ENCODE measurements around the gene UBE2E2. TPM values are rescaled to one million over a fixed set of nuclear protein-coding genes. Genes with fewer than 3 reads are reported as not detected.

UBE2E2 gene
- total RNA-seq, 1 donor from 2014 or later, result 24.2 TPM

GRCh38 chr3:23430781-23431398 is 227.8 kb downstream of the UBE2E2 start:
- peaks cover 8% of the 10 kb centered on the region for H3K4me1 Mint-ChIP-seq
- H3K27me3 Mint-ChIP-seq (ENCODE audit: low read depth), result no peaks in the 10 kb centered on the region
- no peaks in the 10 kb centered on the region for H3K36me3 Mint-ChIP-seq (ENCODE audit: low read depth)
- H3K27ac Mint-ChIP-seq (ENCODE audit: unreplicated experiment), result peak overlapping the region; percentile 44
- DNase-seq (ENCODE audit: low read depth, low spot score), result no peak
- no peak for TF ChIP-seq CTCF (conservative IDR thresholded peaks at IDR 0.05)
- no peaks in the 10 kb centered on the region for H3K9me3 Mint-ChIP-seq
- H3K4me3 Mint-ChIP-seq, result no peak overlapping the region

GRCh38 chr3:23431764-23432163 is 228.6 kb downstream of the UBE2E2 start:
- no peaks in the 10 kb centered on the region for H3K9me3 Mint-ChIP-seq
- DNase-seq (ENCODE audit: low read depth, low spot score), result no peak
- no peak overlapping the region for H3K27ac Mint-ChIP-seq (ENCODE audit: unreplicated experiment)
- H3K36me3 Mint-ChIP-seq (ENCODE audit: low read depth), result no peaks in the 10 kb centered on the region
- no peak for TF ChIP-seq CTCF (conservative IDR thresholded peaks at IDR 0.05)
- no peak overlapping the region for H3K4me3 Mint-ChIP-seq
- H3K27me3 Mint-ChIP-seq (ENCODE audit: low read depth), result no peaks in the 10 kb centered on the region
- peaks cover 8% of the 10 kb centered on the region for H3K4me1 Mint-ChIP-seq

DNA sequence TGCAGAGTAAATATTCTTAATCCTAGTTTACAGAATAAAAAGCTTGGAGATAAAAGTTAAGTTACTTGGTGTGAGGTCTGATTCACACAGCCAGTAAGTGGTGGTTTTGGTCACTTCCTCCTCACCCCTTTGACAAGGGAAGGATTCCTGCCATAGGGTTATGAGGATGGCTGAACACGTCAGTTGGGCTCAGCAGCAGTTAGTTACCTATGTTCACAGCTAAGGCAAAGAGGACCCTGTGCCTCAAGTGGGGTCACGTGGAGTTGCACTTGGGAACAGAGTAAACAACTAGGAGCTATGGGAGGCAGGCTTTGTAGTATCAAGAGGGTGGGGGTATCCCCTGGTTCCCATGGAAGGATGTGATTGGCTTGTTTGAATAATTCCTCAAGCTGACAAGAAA is 232.2 kb downstream of the UBE2E2 start:
- DNase-seq (ENCODE audit: low read depth, low spot score), result no peak
- no peak overlapping the region for H3K4me3 Mint-ChIP-seq
- peaks cover 15% of the 10 kb centered on the region for H3K4me1 Mint-ChIP-seq
- no peaks in the 10 kb centered on the region for H3K36me3 Mint-ChIP-seq (ENCODE audit: low read depth)
- H3K9me3 Mint-ChIP-seq, result no peaks in the 10 kb centered on the region
- no peaks in the 10 kb centered on the region for H3K27me3 Mint-ChIP-seq (ENCODE audit: low read depth)
- no peak for TF ChIP-seq CTCF (conservative IDR thresholded peaks at IDR 0.05)
- peak overlapping the region; percentile 52 for H3K27ac Mint-ChIP-seq (ENCODE audit: unreplicated experiment)

- Mint-ChIP-seq H3K36me3 (ENCODE audit: low read depth) (no peaks in the 10 kb centered on the region), H3K27ac (ENCODE audit: unreplicated experiment) (no peak overlapping the region), H3K4me3 (no peak overlapping the region), H3K27me3 (ENCODE audit: low read depth) (no peaks in the 10 kb centered on the region), H3K4me1 (peaks cover 15% of the 10 kb centered on the region), H3K9me3 (no peaks in the 10 kb centered on the region)
- no peak for DNase-seq (ENCODE audit: low read depth, low spot score)
- no peak for TF ChIP-seq CTCF (conservative IDR thresholded peaks at IDR 0.05)
These were observed 232.8 kb downstream of the UBE2E2 start for GRCh38 chr3:23435904-23436303.

- Mint-ChIP-seq H3K4me3 (no peak overlapping the region), H3K4me1 (peaks cover 11% of the 10 kb centered on the region), H3K27ac (ENCODE audit: unreplicated experiment) (no peak overlapping the region), H3K27me3 (ENCODE audit: low read depth) (no peaks in the 10 kb centered on the region), H3K36me3 (ENCODE audit: low read depth) (no peaks in the 10 kb centered on the region), H3K9me3 (no peaks in the 10 kb centered on the region)
- TF ChIP-seq CTCF (conservative IDR thresholded peaks at IDR 0.05), result no peak
- no peak for DNase-seq (ENCODE audit: low read depth, low spot score)
These were observed 234.5 kb downstream of the UBE2E2 start for GRCh38 chr3:23437484-23438145.

Measured in neural crest cell (in vitro differentiated cells).